IMR-90 (cell line): ENCODE measurements around the gene SRPK2.

Experiments used
- CEBPB ChIP-seq: IDR thresholded peaks from 2 replicates; pipeline ENCODE4 v1.6.1; 2012; ENCODE audit warnings: low read depth, low read length, improper control_type of control experiment
- CHD1 ChIP-seq: IDR thresholded peaks from 2 replicates; pipeline ENCODE4 v1.6.1; 2012; ENCODE audit warnings: low read depth, low read length, improper control_type of control experiment
- CTCF ChIP-seq: conservative IDR thresholded peaks from 2 replicates; pipeline ENCODE4 v1.5.1; 2012; ENCODE audit warnings: mild to moderate bottlenecking, low read depth, low read length, improper control_type of control experiment
- FOS ChIP-seq: fragments of 150-350 bp; IDR thresholded peaks from 2 replicates; pipeline ENCODE4 v1.6.1; 2016; ENCODE audit warnings: low read depth, low read length
- MXI1 ChIP-seq: IDR thresholded peaks from 2 replicates; pipeline ENCODE4 v1.6.1; 2012; ENCODE audit warnings: low read depth, mild to moderate bottlenecking, low read length, moderate library complexity, borderline replicate concordance
- NFE2L2 ChIP-seq: fragments of 150-350 bp; IDR thresholded peaks from 2 replicates; pipeline ENCODE4 v1.6.1; 2016; ENCODE audit warnings: low read depth, mild to moderate bottlenecking, low read length
- POLR2A ChIP-seq: IDR thresholded peaks from 2 replicates; pipeline ENCODE4 v1.6.1; 2012; ENCODE audit warnings: mild to moderate bottlenecking, low read depth, low read length
- RAD21 ChIP-seq: IDR thresholded peaks from 2 replicates; pipeline ENCODE4 v1.6.1; 2012; ENCODE audit warnings: low read length, improper control_type of control experiment
- RCOR1 ChIP-seq: IDR thresholded peaks from 2 replicates; pipeline ENCODE4 v1.6.1; 2012; ENCODE audit warnings: mild to moderate bottlenecking, low read length, improper control_type of control experiment; ENCODE audit not compliant: insufficient replicate concordance
- RFX5 ChIP-seq: IDR thresholded peaks from 2 replicates; pipeline ENCODE4 v1.8.0; 2012; ENCODE audit warnings: low read depth, mild to moderate bottlenecking, low read length, moderate library complexity
- SMC3 ChIP-seq: fragments of 150-350 bp; IDR thresholded peaks from 2 replicates; pipeline ENCODE4 v1.6.1; 2016; ENCODE audit warnings: low read depth, mild to moderate bottlenecking, antibody characterized with exemption, low read length, moderate library complexity
- USF2 ChIP-seq: fragments of 150-350 bp; IDR thresholded peaks from 2 replicates; pipeline ENCODE4 v1.6.1; 2017; ENCODE audit warnings: mild to moderate bottlenecking, antibody characterized with exemption, low read length, low read depth
- TF ChIP-seq, protein P1 (sequence below): fragments of 150-350 bp; IDR thresholded peaks from 2 replicates; pipeline ENCODE4 v1.6.1; 2016; ENCODE audit warnings: low read depth, mild to moderate bottlenecking, low read length, moderate library complexity, borderline replicate concordance

- no peak for TF ChIP-seq CTCF
- no peak for TF ChIP-seq POLR2A
- TF ChIP-seq SMC3: no peak
- TF ChIP-seq RCOR1: no peak
- TF ChIP-seq RAD21: no peak
- TF ChIP-seq FOS: no peak
- TF ChIP-seq MXI1: no peak
- no peak for TF ChIP-seq CEBPB
- no peak for TF ChIP-seq USF2
- TF ChIP-seq, protein P1, sequence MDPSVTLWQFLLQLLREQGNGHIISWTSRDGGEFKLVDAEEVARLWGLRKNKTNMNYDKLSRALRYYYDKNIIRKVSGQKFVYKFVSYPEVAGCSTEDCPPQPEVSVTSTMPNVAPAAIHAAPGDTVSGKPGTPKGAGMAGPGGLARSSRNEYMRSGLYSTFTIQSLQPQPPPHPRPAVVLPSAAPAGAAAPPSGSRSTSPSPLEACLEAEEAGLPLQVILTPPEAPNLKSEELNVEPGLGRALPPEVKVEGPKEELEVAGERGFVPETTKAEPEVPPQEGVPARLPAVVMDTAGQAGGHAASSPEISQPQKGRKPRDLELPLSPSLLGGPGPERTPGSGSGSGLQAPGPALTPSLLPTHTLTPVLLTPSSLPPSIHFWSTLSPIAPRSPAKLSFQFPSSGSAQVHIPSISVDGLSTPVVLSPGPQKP: no peak
- TF ChIP-seq RFX5: no peak
- no peak for TF ChIP-seq CHD1
- no peak for TF ChIP-seq NFE2L2
Measured at GRCh38 chr7:105270117-105270516, 118.6 kb downstream of the SRPK2 start.
